Heart left ventricle (tissue), 16 donors: ENCODE measurements around the gene DAND5. TPM values are rescaled to one million over a fixed set of nuclear protein-coding genes. Genes with fewer than 3 reads are reported as not detected.
"Not testable (repeated sequence)": the region's sequence is repeated elsewhere in the genome, so short reads cannot be mapped to it uniquely, and the experiment has no call there.

ENCODE experiments used
- ATAC-seq, 4 donors: fragments of 200-7000 bp; cut with Tn5 transposase; one replicate each; pipeline ENCODE4 v1.9.1; 2020 to 2022; ENCODE audit warnings: moderate library complexity in 4 of 4, mild to moderate bottlenecking in 3 of 4, moderate number of reproducible peaks in 1 of 4
- DNase-seq, 5 donors: peaks; one replicate each; pipeline ENCODE4 v3.0.0-alpha.2; 2020
- H3K27ac ChIP-seq, 12 donors: fragments of 200-600 bp; sonication (generic) in 4 of 12; one replicate each; pipeline versions ENCODE4 v1.5.0 to v1.8.0; 2016 to 2022; ENCODE audit warnings: mild to moderate bottlenecking in 2 of 12
- H3K27me3 ChIP-seq, 9 donors: fragments of 200-600 bp; sonication (generic) in 2 of 9; one replicate each; pipeline versions ENCODE4 v1.5.1 to v1.8.0; 2016 to 2022; ENCODE audit warnings: mild to moderate bottlenecking in 3 of 9
- H3K36me3 ChIP-seq, 9 donors: fragments of 200-600 bp; sonication (generic) in 2 of 9; one replicate each; pipeline versions ENCODE4 v1.5.0 to v1.8.0; 2018 to 2022; ENCODE audit warnings: mild to moderate bottlenecking in 2 of 9
- H3K4me1 ChIP-seq, 12 donors: fragments of 200-600 bp; sonication (generic) in 4 of 12; one replicate each; pipeline versions ENCODE4 v1.5.0 to v1.8.0; 2016 to 2022; ENCODE audit warnings: mild to moderate bottlenecking in 3 of 12
- H3K4me3 ChIP-seq, 12 donors: fragments of 200-600 bp; sonication (generic) in 4 of 12; one replicate each; pipeline versions ENCODE4 v1.5.0 to v1.8.0; 2017 to 2022; ENCODE audit warnings: mild to moderate bottlenecking in 9 of 12, moderate library complexity in 4 of 12
- H3K9me3 ChIP-seq, 12 donors: fragments of 200-600 bp; sonication (generic) in 4 of 12; one replicate each; pipeline versions ENCODE4 v1.5.0 to v1.8.0; 2016 to 2022; ENCODE audit warnings: mild to moderate bottlenecking in 1 of 12
- POLR2A ChIP-seq, 2 donors: fragments of 450-650 bp; IDR thresholded peaks; one replicate each; pipeline ENCODE4 v1.6.1; 2017; ENCODE audit warnings: antibody characterized with exemption in 2 of 2, mild to moderate bottlenecking in 2 of 2, moderate library complexity in 2 of 2
- WGBS, 4 donors: extraction: QIAGEN DNeasy Blood & Tissue Kit in 2 of 4; methylation state at CpG; one replicate each; pipeline versions ENCODE4 v1.1.5 to v1.1.7; 2013 to 2018; 5-methylcytosine and 5-hydroxymethylcytosine counted together
- intact Hi-C, 10 donors: fragments of 100-400 bp; cut with DNase I; formaldehyde crosslinking; loops; one replicate each; pipeline versions ENCODE4 v1.11.1 to v1.14.2; 2022
- polyA plus RNA-seq, 2 donors: library from polyadenylated mRNA; stranded (reverse); fragments of 200-250 nt; gene quantifications; one replicate each; pipeline ENCODE4 v1.2.3, GENCODE V29; 2013
- total RNA-seq, 9 donors: library from RNA; depleted of rRNA in 2 of 9; stranded (reverse); fragments of >200 nt in 2 of 9; fragmentation: NEBNext Ultra II Directional in 3 of 9; extraction: Animal tissue kit (Norgen Biotek cat#: 25700) in 3 of 9; gene quantifications; one replicate each; pipeline versions ENCODE4 v1.1.0 to v1.2.4, GENCODE V29; 2016 to 2023
- TF ChIP-seq, protein P1 (sequence below), 12 donors: fragments of 200-600 bp; sonication (generic) in 4 of 12; IDR thresholded peaks; one replicate each; pipeline versions ENCODE4 v1.5.0 to v1.8.0; 2018 to 2022; ENCODE audit warnings: antibody characterized with exemption in 12 of 12, mild to moderate bottlenecking in 5 of 12
- donor health status: ischemic (EF 13 %, LVEDD 7.1; RV severe dilation, severe dysfunction).
- donor health status: healthy with polysubstance abuse.
- donor health status: DM: no; HTN: yes; CAD: no.
- donor health status: DM: no; HTN: no; CAD: no.
- donor health status: ischemic (EF 25% LVEDD 6.9; RV normal size, moderate dysfunction).
- donor health status: ischemic (EF 25% LVEDD 5.7; RV mildly dilated, moderate dysfunction).
- donor health status: healthy.
- donor health status: DM: yes; HTN: yes; CAD: no.
- donor health status: ischemic (EF 35%, LVEDD 5.7; RV mildly dilated, moderate dysfunction).
- donor health status: nonischemic (EF 11% LVEDD 7.7; RV severe dilation, severe dysfunction).
- donor health status: DM: yes; HTN: yes; CAD: no.
- donor health status: PGD.
- donor health status: ischemic (EF 29% LVEDD 5.4; RV normal size, mild dysfunction).
- donor health status: nonischemic (EF 23%, LVEDD 6.1; RV moderate dilation, normal function).

Gene DAND5
- total and polyA plus RNA-seq, 11 donors, result 1.4 to 13.6 (median 8.4) TPM

DNA sequence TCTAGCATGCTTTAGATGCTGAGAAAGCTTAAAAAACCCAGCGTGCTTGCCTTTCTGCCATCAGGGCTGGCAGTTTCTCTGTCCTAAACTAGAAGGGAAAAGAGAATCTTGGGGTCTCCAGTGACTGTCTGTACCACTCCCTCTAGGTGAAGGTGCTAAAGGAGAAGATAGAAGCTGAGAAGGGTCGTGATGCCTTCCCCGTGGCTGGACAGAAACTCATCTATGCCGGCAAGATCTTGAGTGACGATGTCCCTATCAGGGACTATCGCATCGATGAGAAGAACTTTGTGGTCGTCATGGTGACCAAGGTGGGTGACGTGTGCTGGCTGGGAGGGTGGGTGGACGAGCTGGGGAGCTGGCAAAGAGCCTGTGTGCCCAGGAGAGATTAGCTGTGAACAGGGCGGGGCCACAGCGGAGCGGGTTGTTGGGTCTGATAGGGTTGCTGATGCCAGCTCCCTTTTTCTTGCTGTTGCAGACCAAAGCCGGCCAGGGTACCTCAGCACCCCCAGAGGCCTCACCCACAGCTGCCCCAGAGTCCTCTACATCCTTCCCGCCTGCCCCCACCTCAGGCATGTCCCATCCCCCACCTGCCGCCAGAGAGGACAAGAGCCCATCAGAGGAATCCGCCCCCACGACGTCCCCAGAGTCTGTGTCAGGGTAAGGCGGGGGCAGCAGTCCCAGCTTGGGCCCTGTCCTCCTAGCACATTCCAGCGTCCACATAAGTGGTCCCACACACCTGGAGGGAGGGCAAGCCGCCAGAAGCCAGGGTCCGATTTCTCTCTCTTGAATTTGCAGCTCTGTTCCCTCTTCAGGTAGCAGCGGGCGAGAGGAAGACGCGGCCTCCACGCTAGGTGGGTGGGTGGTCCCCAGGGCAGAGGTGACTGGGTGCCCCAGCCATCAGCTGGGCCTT lies 21.4 kb upstream of the DAND5 start:
- DNase-seq (no peak), ATAC-seq (no peak)
- H3K27ac ChIP-seq, result no peak overlapping the region
- H3K4me1 ChIP-seq, result peaks cover 5 to 51% (median 27%) of the 10 kb centered on the region in 12 donors
- intact Hi-C loops, result no loop called here
- H3K36me3 ChIP-seq, result peaks cover 5 to 84% (median 76%) of the 10 kb centered on the region in 9 donors
- H3K4me3 ChIP-seq, result no peak overlapping the region
- no peaks in the 10 kb centered on the region for H3K9me3 ChIP-seq
- WGBS, 4 donors, result 81 to 84% (median 83%) methylated on average over 22 to 28 of the region's 28 CpGs
- no peaks in the 10 kb centered on the region for H3K27me3 ChIP-seq
- TF ChIP-seq, protein P1, sequence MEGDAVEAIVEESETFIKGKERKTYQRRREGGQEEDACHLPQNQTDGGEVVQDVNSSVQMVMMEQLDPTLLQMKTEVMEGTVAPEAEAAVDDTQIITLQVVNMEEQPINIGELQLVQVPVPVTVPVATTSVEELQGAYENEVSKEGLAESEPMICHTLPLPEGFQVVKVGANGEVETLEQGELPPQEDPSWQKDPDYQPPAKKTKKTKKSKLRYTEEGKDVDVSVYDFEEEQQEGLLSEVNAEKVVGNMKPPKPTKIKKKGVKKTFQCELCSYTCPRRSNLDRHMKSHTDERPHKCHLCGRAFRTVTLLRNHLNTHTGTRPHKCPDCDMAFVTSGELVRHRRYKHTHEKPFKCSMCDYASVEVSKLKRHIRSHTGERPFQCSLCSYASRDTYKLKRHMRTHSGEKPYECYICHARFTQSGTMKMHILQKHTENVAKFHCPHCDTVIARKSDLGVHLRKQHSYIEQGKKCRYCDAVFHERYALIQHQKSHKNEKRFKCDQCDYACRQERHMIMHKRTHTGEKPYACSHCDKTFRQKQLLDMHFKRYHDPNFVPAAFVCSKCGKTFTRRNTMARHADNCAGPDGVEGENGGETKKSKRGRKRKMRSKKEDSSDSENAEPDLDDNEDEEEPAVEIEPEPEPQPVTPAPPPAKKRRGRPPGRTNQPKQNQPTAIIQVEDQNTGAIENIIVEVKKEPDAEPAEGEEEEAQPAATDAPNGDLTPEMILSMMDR (IDR thresholded peaks at IDR 0.05), result no peak
- no peak for TF ChIP-seq POLR2A (IDR thresholded peaks at IDR 0.05)

- H3K9me3 ChIP-seq, result no peaks in the 10 kb centered on the region
- intact Hi-C loops, result no loop called here
- 91 to 95% (median 94%) methylated on average over 9 to 30 of the region's 30 CpGs for WGBS, 4 donors
- peaks cover 5 to 84% (median 76%) of the 10 kb centered on the region in 9 donors for H3K36me3 ChIP-seq
- ATAC-seq (no peak), DNase-seq (no peak)
- TF ChIP-seq, protein P1 (IDR thresholded peaks at IDR 0.05), result no peak
- TF ChIP-seq POLR2A (IDR thresholded peaks at IDR 0.05), result no peak
- H3K4me1 ChIP-seq, result peaks cover 5 to 51% (median 33%) of the 10 kb centered on the region in 12 donors
- no peaks in the 10 kb centered on the region for H3K27me3 ChIP-seq
- H3K27ac ChIP-seq, result no peak overlapping the region
- H3K4me3 ChIP-seq, result no peak overlapping the region
Observed at GRCh38 chr19:12948612-12949362, 20.6 kb upstream of the DAND5 start.

DNA sequence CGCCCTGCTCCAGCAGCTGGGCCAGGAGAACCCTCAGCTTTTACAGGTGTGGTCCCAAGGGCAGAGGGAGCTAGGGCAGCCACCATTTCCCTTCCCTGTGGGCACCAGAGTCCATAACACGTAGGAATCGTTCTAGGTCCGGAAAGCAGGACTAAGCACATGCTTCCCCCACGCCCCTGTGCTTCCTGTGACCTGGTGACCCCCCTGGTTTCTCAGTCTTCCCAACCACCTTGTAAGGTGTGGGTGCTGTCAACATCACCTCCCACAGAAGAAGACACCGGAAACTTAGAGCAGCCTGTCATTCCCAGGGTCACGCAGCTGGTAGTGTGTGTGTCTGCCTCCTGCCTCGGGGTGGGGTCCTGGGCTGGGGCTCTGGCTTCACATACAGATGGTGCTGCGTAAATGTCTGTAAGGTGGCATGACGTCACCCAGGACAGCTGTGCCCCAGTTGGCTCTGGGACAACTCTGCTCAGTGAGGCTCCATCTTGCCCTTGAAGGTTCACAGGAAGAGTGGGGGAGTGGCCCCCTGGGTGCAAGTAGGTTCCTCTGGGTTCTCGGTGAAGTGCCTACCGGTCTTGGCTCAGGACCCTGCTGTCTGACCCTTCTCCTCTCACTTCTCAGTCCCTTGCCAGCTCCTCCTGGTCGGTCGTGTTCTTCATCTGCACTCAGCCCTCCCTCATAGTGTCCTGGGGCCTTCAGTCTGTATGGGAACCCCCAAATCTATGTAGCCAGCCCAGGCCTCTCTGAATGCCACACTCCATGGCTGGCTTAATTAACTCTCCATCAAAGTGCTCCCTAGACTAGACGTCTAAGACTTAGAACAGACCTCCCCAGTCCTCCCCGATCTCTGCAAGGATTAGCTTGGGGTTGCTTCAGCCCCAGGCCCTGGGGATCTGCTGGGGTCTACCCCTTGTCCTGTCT lies 19.8 kb upstream of the DAND5 start:
- intact Hi-C loops, result loop anchor here in 1 of 10 donors (10.0 kb wide), 1 partner anchor 55 kb away; the partner anchor contains the start of gene GCDH
- DNase-seq (no peak), ATAC-seq (no peak)
- H3K4me1 ChIP-seq, result peaks cover 5 to 58% (median 39%) of the 10 kb centered on the region in 12 donors
- 75 to 80% (median 76%) methylated on average over 15 to 16 of the region's 16 CpGs for WGBS, 4 donors
- H3K9me3 ChIP-seq, result no peaks in the 10 kb centered on the region
- H3K27me3 ChIP-seq, result no peaks in the 10 kb centered on the region
- H3K36me3 ChIP-seq, result peaks cover 5 to 84% (median 74%) of the 10 kb centered on the region in 9 donors
- H3K27ac ChIP-seq, result peak overlapping the region in 3 of 12 donors; percentile 6 to 52 (median 36)
- H3K4me3 ChIP-seq, result no peak overlapping the region
- no peak for TF ChIP-seq POLR2A (IDR thresholded peaks at IDR 0.05)

DNA sequence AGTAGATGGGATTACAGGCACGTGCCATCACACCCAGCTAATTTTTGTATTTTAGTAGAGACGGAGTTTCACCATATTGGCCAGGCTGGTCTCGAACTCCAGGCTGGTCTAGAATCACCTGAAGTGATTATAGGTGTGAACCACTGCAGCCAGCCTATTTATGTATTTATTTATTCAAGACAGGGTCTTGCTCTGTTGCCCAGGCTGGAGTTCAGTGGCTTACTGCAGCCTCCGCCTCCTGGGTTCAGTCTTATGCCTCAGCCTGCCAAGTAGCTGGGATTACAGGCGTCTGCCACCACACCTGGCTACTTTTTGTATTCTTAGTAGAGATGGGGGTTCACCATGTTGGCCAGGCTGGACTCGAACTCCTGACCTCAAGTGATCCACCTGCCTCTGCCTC lies 17.3 kb upstream of the DAND5 start:
- peaks cover 3 to 66% (median 48%) of the 10 kb centered on the region in 12 donors for H3K4me1 ChIP-seq
- DNase-seq, H3K9me3 ChIP-seq, H3K4me3 ChIP-seq, ATAC-seq, H3K27me3 ChIP-seq: not testable (repeated sequence)
- H3K36me3 ChIP-seq, result peaks cover 5 to 82% (median 69%) of the 10 kb centered on the region in 9 donors
- 88 to 94% (median 93%) methylated on average over 6 of the region's 6 CpGs for WGBS, 4 donors
- intact Hi-C loops, result loop anchor here in 1 of 10 donors (10.0 kb wide), 1 partner anchor 57 kb away; the partner anchor contains the start of gene GCDH
- peak overlapping the region in 4 of 12 donors; percentile 39 to 81 (median 58) for H3K27ac ChIP-seq
